Endothelial cell of umbilical vein (primary cell): ENCODE measurements around the gene ALDH1A3. TPM values are rescaled to one million over a fixed set of nuclear protein-coding genes. Genes with fewer than 3 reads are reported as not detected.

ENCODE experiments used
- BruUV-seq: library from RNA; stranded (reverse); fragments of 400-500 nt; replicated peaks from 2 replicates; lab custom pipeline; 2021; lab: Mats Ljungman, UMichigan
- CTCF ChIA-PET: fragments of 300-600, 350-600 bp; sonication (Branson Sonifier 250); formaldehyde crosslinking; loops from one replicate; lab custom pipeline; 2021; ENCODE audit warnings: antibody characterized with exemption, inconsistent platforms; lab: Charles Lee
- POLR2A ChIA-PET: fragments of 300-600, 350-600 bp; sonication (Branson Sonifier 250); formaldehyde crosslinking; loops from one replicate; lab custom pipeline; 2021; ENCODE audit warnings: antibody characterized with exemption, inconsistent platforms; lab: Charles Lee
- DNase-seq: peaks from one replicate; pipeline ENCODE4 v3.0.0-alpha.2; 2011; ENCODE audit warnings: low read depth, low spot score
- FAIRE-seq: peaks from 2 replicates; lab custom pipeline; 2011; peaks lifted over from hg19 to GRCh38; lab: Jason Lieb, UNC
- H2AFZ ChIP-seq: 2 replicates; pipeline ENCODE4 v1.6.0; 2012; ENCODE audit warnings: low read depth, low read length, control low read depth, inconsistent platforms
- H3K27ac ChIP-seq: 2 replicates; pipeline ENCODE4 v1.5.1; 2011; ENCODE audit warnings: low read depth, mild to moderate bottlenecking, control low read depth, low read length, moderate library complexity; ENCODE audit not compliant: insufficient read depth
- H3K27me3 ChIP-seq, 2 experiments: 2 replicates each; pipeline versions ENCODE4 v1.6.0 to v1.6.1; 2011; ENCODE audit warnings: low read length in 2 of 2, mixed read lengths in 1 of 2; ENCODE audit not compliant: control insufficient read depth in 2 of 2, insufficient read depth in 2 of 2
- H3K36me3 ChIP-seq, 2 experiments: 2 replicates in 1 of 2; 3 replicates in 1 of 2; pipeline ENCODE4 v1.5.1; 2011; ENCODE audit warnings: low read length in 2 of 2, mild to moderate bottlenecking in 1 of 2, moderate library complexity in 1 of 2; ENCODE audit not compliant: control insufficient read depth in 2 of 2, insufficient read depth in 2 of 2; ENCODE audit errors: extremely low read depth in 1 of 2
- H3K4me1 ChIP-seq: 3 replicates; pipeline ENCODE4 v1.5.1; 2011; ENCODE audit warnings: mild to moderate bottlenecking, low read length; ENCODE audit not compliant: control insufficient read depth, insufficient read depth; ENCODE audit errors: extremely low read depth
- H3K4me2 ChIP-seq: 2 replicates; pipeline ENCODE4 v1.6.1; 2011; ENCODE audit warnings: low read length, control low read depth, mixed read lengths; ENCODE audit not compliant: insufficient read depth
- H3K4me3 ChIP-seq, 3 experiments: fragments of 200-600 bp in 1 of 3; sonication (generic), shearing (Covaris generic) in 1 of 3; replicated peaks in 1 of 3; 2 replicates each; pipeline ENCODE4 v1.5.1; 2011 to 2016; ENCODE audit warnings: control low read depth in 3 of 3, low read length in 3 of 3, mild to moderate bottlenecking in 2 of 3, inconsistent platforms in 1 of 3, low read depth in 1 of 3, moderate library complexity in 1 of 3; ENCODE audit not compliant: insufficient read depth in 1 of 3
- H3K79me2 ChIP-seq: 2 replicates; pipeline ENCODE4 v1.6.0; 2012; ENCODE audit warnings: low read length, inconsistent platforms; ENCODE audit not compliant: control insufficient read depth, insufficient read depth
- H3K9ac ChIP-seq: replicated peaks from 2 replicates; pipeline ENCODE3; 2011; ENCODE audit warnings: low read length, control low read depth; ENCODE audit not compliant: insufficient read depth; ENCODE audit errors: extremely low read depth
- H3K9me1 ChIP-seq: replicated peaks from 3 replicates; pipeline ENCODE4 v1.6.0; 2011; ENCODE audit warnings: mild to moderate bottlenecking, low read length; ENCODE audit not compliant: control insufficient read depth, insufficient read depth; ENCODE audit errors: extremely low read depth
- H3K9me3 ChIP-seq: replicated peaks from 2 replicates; pipeline ENCODE4 v1.5.1; 2012; ENCODE audit warnings: low read length, inconsistent platforms; ENCODE audit not compliant: control insufficient read depth, insufficient read depth
- H4K20me1 ChIP-seq: replicated peaks from 2 replicates; pipeline ENCODE3; 2011; ENCODE audit warnings: mild to moderate bottlenecking, low read length; ENCODE audit not compliant: control insufficient read depth, insufficient read depth; ENCODE audit errors: extremely low read depth
- EZH2 ChIP-seq: IDR thresholded peaks from 2 replicates; pipeline ENCODE4 v1.6.1; 2012; ENCODE audit warnings: borderline replicate concordance, low read depth, mild to moderate bottlenecking, moderate library complexity, low read length, inconsistent platforms; ENCODE audit not compliant: severe bottlenecking
- FOS ChIP-seq: IDR thresholded peaks from 2 replicates; pipeline ENCODE4 v1.6.1; 2011; ENCODE audit warnings: mild to moderate bottlenecking, low read length, moderate library complexity, borderline replicate concordance; ENCODE audit not compliant: insufficient read depth
- GATA2 ChIP-seq: IDR thresholded peaks from 2 replicates; pipeline ENCODE4 v1.7.0; 2011; ENCODE audit warnings: low read depth, mild to moderate bottlenecking, moderate library complexity, mixed read lengths, low read length; ENCODE audit not compliant: insufficient read length, insufficient read depth
- JUN ChIP-seq: IDR thresholded peaks from 2 replicates; pipeline ENCODE4 v1.6.1; 2011; ENCODE audit warnings: borderline replicate concordance, low read depth; ENCODE audit not compliant: insufficient read length, insufficient read depth
- MYC ChIP-seq: IDR thresholded peaks from one replicate; pipeline ENCODE4 v1.6.1; 2011; ENCODE audit warnings: mild to moderate bottlenecking, low read depth, low read length
- POLR2A ChIP-seq: IDR thresholded peaks from 2 replicates; pipeline ENCODE4 v1.6.1; 2012; ENCODE audit warnings: low read depth, mild to moderate bottlenecking, control low read depth, low read length
- POLR2AphosphoS5 ChIP-seq: IDR thresholded peaks from 2 replicates; pipeline ENCODE4 v1.6.1; 2012; ENCODE audit warnings: low read depth, mild to moderate bottlenecking, control low read depth, low read length, moderate library complexity; ENCODE audit not compliant: insufficient read depth
- dilution Hi-C: fragments of 300-500 bp; cut with MboI; formaldehyde crosslinking; loops from one replicate; pipeline ENCODE4 v1.15.0; 2019; ENCODE audit warnings: low sequenced_read_pairs; ENCODE audit not compliant: extremely low pct_ligation_motif_present
- intact Hi-C: fragments of 100-400 bp; cut with micrococcal nuclease; formaldehyde crosslinking; loops from one replicate; pipeline ENCODE4 v1.10.0; 2022
- polyA plus RNA-seq, 4 experiments: library from polyadenylated mRNA; depleted of rRNA in 3 of 4; stranded (reverse) in 3 of 4; unstranded in 1 of 4; fragments of >200 nt; gene quantifications; 2 replicates each; pipeline versions ENCODE4 v1.2.1 to v1.2.3, GENCODE V29; 2011 to 2012; ENCODE audit warnings: missing spikeins in 1 of 4
- total RNA-seq: library from RNA; stranded (reverse); gene quantifications from 2 replicates; pipeline ENCODE4 v1.2.3, GENCODE V29; 2021
- TF ChIP-seq, protein P1 (sequence below): IDR thresholded peaks from 2 replicates; pipeline ENCODE4 v1.6.1; 2011; ENCODE audit not compliant: insufficient read depth, insufficient read length
- TF ChIP-seq, protein P2 (sequence below), 2 donors: IDR thresholded peaks; 1 replicate in 1 of 2; 2 replicates in 1 of 2; pipeline ENCODE4 v1.5.1; 2011; ENCODE audit warnings: low read length in 2 of 2, mild to moderate bottlenecking in 2 of 2, moderate library complexity in 2 of 2, control low read depth in 1 of 2, inconsistent platforms in 1 of 2, low read depth in 1 of 2; ENCODE audit not compliant: insufficient read depth in 1 of 2; ENCODE audit errors: extremely low read depth in 1 of 2

Gene ALDH1A3
- total and polyA plus RNA-seq, 2 donors (not counting 3 experiments of a cell fraction or from before 2014, with no cell fraction given), result 2.8 to 5.8 TPM

DNA sequence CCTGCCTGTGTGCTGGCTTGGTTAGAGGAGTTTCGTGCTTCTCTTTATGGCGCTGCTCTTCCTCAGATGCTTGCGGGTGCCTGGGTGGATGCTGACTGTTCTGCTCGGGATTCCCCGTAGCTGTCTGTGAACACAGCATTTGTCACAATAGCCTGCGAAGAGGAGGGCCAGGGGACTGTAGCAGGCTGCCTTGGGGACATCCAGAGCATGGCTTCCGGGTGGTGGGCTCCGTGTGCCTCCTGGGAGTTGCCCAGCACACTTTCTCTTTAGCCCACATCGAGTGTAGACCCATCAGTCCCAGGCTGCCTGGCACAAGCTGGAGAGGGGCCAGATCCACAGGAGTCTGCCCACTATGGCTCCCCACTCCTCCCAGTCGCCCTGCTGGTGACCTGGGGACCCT is 61.9 kb downstream of the ALDH1A3 start:
- H3K79me2 ChIP-seq, result peaks cover 2% of the 10 kb centered on the region
- no peak overlapping the region for H3K9ac ChIP-seq
- H3K9me1 ChIP-seq, result no peaks in the 10 kb centered on the region
- H2AFZ ChIP-seq, result no peak overlapping the region
- H3K9me3 ChIP-seq, result no peaks in the 10 kb centered on the region
- intact Hi-C loops, result no loop called here
- TF ChIP-seq JUN (no peak), FOS (no peak), POLR2AphosphoS5 (no peak), GATA2 (no peak), EZH2 (no peak), MYC (no peak), POLR2A (no peak)
- TF ChIP-seq, protein P1, sequence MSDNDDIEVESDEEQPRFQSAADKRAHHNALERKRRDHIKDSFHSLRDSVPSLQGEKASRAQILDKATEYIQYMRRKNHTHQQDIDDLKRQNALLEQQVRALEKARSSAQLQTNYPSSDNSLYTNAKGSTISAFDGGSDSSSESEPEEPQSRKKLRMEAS, result no peak
- TF ChIP-seq, protein P2, sequence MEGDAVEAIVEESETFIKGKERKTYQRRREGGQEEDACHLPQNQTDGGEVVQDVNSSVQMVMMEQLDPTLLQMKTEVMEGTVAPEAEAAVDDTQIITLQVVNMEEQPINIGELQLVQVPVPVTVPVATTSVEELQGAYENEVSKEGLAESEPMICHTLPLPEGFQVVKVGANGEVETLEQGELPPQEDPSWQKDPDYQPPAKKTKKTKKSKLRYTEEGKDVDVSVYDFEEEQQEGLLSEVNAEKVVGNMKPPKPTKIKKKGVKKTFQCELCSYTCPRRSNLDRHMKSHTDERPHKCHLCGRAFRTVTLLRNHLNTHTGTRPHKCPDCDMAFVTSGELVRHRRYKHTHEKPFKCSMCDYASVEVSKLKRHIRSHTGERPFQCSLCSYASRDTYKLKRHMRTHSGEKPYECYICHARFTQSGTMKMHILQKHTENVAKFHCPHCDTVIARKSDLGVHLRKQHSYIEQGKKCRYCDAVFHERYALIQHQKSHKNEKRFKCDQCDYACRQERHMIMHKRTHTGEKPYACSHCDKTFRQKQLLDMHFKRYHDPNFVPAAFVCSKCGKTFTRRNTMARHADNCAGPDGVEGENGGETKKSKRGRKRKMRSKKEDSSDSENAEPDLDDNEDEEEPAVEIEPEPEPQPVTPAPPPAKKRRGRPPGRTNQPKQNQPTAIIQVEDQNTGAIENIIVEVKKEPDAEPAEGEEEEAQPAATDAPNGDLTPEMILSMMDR (IDR thresholded peaks at IDR 0.05; ENCODE audit: extremely low read depth in 1 of 2, insufficient read depth in 1 of 2, low read depth in 1 of 2, low read length in 2 of 2), result no peak
- no peak overlapping the region for H3K4me2 ChIP-seq
- H3K4me3 ChIP-seq, result no peak overlapping the region
- DNase-seq (no peak), FAIRE-seq (no peak)
- H3K27ac ChIP-seq, result no peak overlapping the region
- no peaks in the 10 kb centered on the region for H4K20me1 ChIP-seq
- CTCF ChIA-PET, result no interaction called here
- POLR2A ChIA-PET, result no interaction called here
- BruUV-seq, result no TSS peak
- no peaks in the 10 kb centered on the region for H3K4me1 ChIP-seq
- dilution Hi-C loops, result no loop called here
- no peaks in the 10 kb centered on the region for H3K36me3 ChIP-seq
- H3K27me3 ChIP-seq, result no peaks in the 10 kb centered on the region
